Subcutaneous adipose tissue (tissue), 4 donors: Measurements from ENCODE around the gene STEAP1. TPM values are rescaled to one million over a fixed set of nuclear protein-coding genes. Genes with fewer than 3 reads are reported as not detected.

Experiments used
- total RNA-seq, 4 donors: library from RNA; depleted of rRNA; stranded (reverse); fragments of >200 nt; gene quantifications; one replicate each; pipeline ENCODE4 v1.1.0, GENCODE V29; 2016
- TF ChIP-seq, protein P1 (sequence below): fragments of 450-650 bp; IDR thresholded peaks from one replicate; pipeline ENCODE4 v1.5.1; 2016; ENCODE audit warnings: low read depth, mild to moderate bottlenecking, control low read depth, antibody characterized with exemption, moderate library complexity

STEAP1 gene
- total RNA-seq, 4 donors from 2014 or later, result 12.2 to 52.0 (median 40.0) TPM

DNA sequence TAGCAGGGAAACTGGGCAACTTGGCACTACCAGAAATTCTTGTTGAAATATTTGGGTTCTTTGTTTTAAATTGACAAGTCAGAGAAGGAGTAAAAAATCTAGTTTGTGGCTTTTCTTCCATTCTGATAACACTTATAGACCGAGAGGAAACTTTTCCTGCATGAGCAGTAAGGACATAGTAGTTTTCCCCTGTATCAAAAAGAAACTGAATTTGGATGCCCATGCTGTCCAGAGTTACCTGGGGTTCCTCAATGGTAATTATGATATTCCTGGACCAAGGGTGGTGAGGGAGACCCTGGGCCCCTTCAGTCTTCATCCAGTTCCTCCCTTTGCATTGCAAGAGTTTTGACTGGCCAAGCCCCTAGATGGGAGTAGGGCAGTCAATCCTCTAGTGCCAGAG lies 37.4 kb downstream of the STEAP1 start:
- TF ChIP-seq, protein P1, sequence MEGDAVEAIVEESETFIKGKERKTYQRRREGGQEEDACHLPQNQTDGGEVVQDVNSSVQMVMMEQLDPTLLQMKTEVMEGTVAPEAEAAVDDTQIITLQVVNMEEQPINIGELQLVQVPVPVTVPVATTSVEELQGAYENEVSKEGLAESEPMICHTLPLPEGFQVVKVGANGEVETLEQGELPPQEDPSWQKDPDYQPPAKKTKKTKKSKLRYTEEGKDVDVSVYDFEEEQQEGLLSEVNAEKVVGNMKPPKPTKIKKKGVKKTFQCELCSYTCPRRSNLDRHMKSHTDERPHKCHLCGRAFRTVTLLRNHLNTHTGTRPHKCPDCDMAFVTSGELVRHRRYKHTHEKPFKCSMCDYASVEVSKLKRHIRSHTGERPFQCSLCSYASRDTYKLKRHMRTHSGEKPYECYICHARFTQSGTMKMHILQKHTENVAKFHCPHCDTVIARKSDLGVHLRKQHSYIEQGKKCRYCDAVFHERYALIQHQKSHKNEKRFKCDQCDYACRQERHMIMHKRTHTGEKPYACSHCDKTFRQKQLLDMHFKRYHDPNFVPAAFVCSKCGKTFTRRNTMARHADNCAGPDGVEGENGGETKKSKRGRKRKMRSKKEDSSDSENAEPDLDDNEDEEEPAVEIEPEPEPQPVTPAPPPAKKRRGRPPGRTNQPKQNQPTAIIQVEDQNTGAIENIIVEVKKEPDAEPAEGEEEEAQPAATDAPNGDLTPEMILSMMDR, result no peak

- TF ChIP-seq, protein P1, result no peak
Observed at GRCh38 chr7:90192876-90193750, 38.8 kb downstream of the STEAP1 start.

- TF ChIP-seq, protein P1, result no peak
Observed at GRCh38 chr7:90194911-90195809, 40.9 kb downstream of the STEAP1 start.

DNA sequence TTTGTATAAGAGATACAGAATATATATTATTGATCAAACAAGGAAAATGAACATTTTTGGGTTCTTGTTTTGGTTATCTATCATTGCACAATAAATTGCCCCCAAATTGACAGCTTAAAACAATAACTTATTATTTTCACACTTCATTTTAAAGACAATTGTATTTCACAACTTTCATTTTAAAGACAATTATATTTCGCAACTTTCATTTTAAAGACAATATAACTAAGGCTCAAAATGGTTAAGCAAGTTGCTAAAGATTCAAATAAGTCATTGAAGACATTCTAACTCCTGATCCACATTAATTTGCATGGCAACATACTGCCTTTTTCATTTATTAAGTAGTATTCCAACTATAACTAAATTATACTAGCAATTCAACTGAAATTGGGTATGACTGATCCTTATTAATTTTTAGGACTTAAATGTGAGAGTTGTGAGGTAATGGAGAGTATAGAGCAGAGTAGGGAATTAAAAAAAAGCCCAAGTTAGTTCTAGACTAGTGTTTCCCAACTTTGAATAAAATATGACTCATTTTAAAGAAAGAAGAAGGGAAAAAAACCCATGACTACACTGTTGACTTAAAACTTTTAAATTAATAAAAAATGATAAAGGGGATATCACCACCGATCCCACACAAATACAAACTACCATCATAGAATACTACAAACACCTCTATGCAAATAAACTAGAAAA lies 47.4 kb downstream of the STEAP1 start:
- TF ChIP-seq, protein P1, result no peak

GRCh38 chr7:90207956-90208355 lies 53.7 kb downstream of the STEAP1 start:
- TF ChIP-seq, protein P1, result no peak

DNA sequence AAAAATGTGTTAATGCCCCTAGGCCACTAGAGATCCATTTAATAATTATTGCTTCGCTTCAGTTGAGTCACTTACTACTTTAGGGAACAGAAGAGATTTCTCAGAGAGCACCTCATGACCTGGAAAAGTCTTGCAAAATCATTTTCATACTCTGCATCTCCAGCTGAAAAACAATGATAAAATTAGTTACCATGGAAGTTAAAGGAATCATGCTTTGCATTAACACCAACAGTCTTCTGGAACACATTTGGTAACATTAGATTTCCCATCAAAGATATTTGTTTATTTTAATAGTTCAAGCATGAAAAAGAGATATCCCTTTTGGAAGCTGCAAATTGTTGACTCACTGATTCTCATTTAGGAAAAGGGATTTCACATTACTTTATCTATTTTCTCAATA lies 55.5 kb downstream of the STEAP1 start:
- TF ChIP-seq, protein P1, result no peak
